AG04449 (cell line): ENCODE results near the gene FLNB.

Experiments
- CTCF ChIA-PET: fragments of 350-600 bp; formaldehyde crosslinking; extraction: SDS; loops from one replicate; lab custom pipeline; 2021; ENCODE audit warnings: antibody characterized with exemption; lab: Yijun Ruan, JAX
- POLR2A ChIA-PET: fragments of 400-600, 350-600 bp; formaldehyde crosslinking; extraction: SDS; loops from one replicate; lab custom pipeline; 2020; ENCODE audit warnings: antibody characterized with exemption, inconsistent platforms; lab: Yijun Ruan, JAX
- DNase-seq: peaks from one replicate; pipeline ENCODE4 v3.0.0-alpha.2; 2010; ENCODE audit warnings: low read depth, low spot score
- H3K4me3 ChIP-seq: 2 replicates; pipeline ENCODE4 v1.5.1; 2011; ENCODE audit warnings: low read depth, mild to moderate bottlenecking, control low read depth, low read length
- CTCF ChIP-seq: IDR thresholded peaks from one replicate; pipeline ENCODE4 v1.5.1; 2011; ENCODE audit warnings: mild to moderate bottlenecking, moderate library complexity, low read length, control low read depth, inconsistent platforms; ENCODE audit not compliant: insufficient read depth; ENCODE audit errors: missing control alignments

The FLNB gene

GRCh38 chr3:58009749-58010535 lies 1.7 kb downstream of the FLNB start:
- ChIA-PET CTCF (interaction anchor here (0.8 to 3.1 kb wide), 9 partner anchors 12 to 290 kb away, joined by 3 to 30 read pairs (median 5); no protein-coding TSS in a partner anchor), POLR2A (interaction anchor here (1.0 kb wide), 1 partner anchor 157 kb away, joined by 4 read pairs; no protein-coding TSS in a partner anchor)
- H3K4me3 ChIP-seq: peak overlapping the region; percentile 100
- no peak for TF ChIP-seq CTCF
- DNase-seq: no peak

- DNase-seq: no peak
- peak overlapping the region; percentile 100 for H3K4me3 ChIP-seq
- no peak for TF ChIP-seq CTCF
- ChIA-PET POLR2A (interaction anchor here (0.7 to 1.0 kb wide), 2 partner anchors 42 to 83 kb away, joined by 3 read pairs; no protein-coding TSS in a partner anchor), CTCF (interaction anchor here (0.9 to 1.7 kb wide), 6 partner anchors 31 to 167 kb away, joined by 3 to 5 read pairs (median 4); no protein-coding TSS in a partner anchor)
These were observed 2.3 kb downstream of the FLNB start for GRCh38 chr3:58010562-58010961.

- no peak for TF ChIP-seq CTCF
- peak overlapping the region; percentile 33 for H3K4me3 ChIP-seq
- DNase-seq: no peak
- ChIA-PET CTCF (interaction anchor here (0.7 to 1.3 kb wide), 6 partner anchors 30 to 166 kb away, joined by 3 to 5 read pairs (median 4); no protein-coding TSS in a partner anchor), POLR2A (interaction anchor here (0.7 to 1.0 kb wide), 3 partner anchors 32 to 51 kb away, joined by 3 read pairs; no protein-coding TSS in a partner anchor)
These were observed 3.4 kb downstream of the FLNB start for GRCh38 chr3:58011580-58011979.

- H3K4me3 ChIP-seq: no peak overlapping the region
- ChIA-PET CTCF (interaction anchor here (1.1 to 2.5 kb wide), 3 partner anchors 29 to 205 kb away, joined by 3 to 8 read pairs (median 3); no protein-coding TSS in a partner anchor), POLR2A (no interaction called here)
- DNase-seq: no peak
- no peak for TF ChIP-seq CTCF
These were observed 4.1 kb downstream of the FLNB start for GRCh38 chr3:58012302-58012701.

- no peak for DNase-seq
- no peak overlapping the region for H3K4me3 ChIP-seq
- no peak for TF ChIP-seq CTCF
- ChIA-PET CTCF (interaction anchor here (1.1 to 2.5 kb wide), 5 partner anchors 12 to 205 kb away, joined by 3 to 8 read pairs (median 4); no protein-coding TSS in a partner anchor), POLR2A (interaction anchor here (0.6 kb wide), 1 partner anchor 152 kb away, joined by 3 read pairs; no protein-coding TSS in a partner anchor)
These were observed 4.9 kb downstream of the FLNB start for GRCh38 chr3:58013099-58013498.
